GM08714 (cell line): ENCODE results near the gene CADM2.

Experiments
- H3K4me3 ChIP-seq: fragments of 200-500 bp; sonication (Bioruptor generic); 2 replicates; pipeline ENCODE4 v1.5.1; 2014; ENCODE audit warnings: mild to moderate bottlenecking, low read length, inconsistent platforms
- ZNF274 ChIP-seq: IDR thresholded peaks from 2 replicates; pipeline ENCODE4 v1.6.1; 2012; ENCODE audit warnings: mild to moderate bottlenecking, low read depth, low read length

The CADM2 gene

DNA sequence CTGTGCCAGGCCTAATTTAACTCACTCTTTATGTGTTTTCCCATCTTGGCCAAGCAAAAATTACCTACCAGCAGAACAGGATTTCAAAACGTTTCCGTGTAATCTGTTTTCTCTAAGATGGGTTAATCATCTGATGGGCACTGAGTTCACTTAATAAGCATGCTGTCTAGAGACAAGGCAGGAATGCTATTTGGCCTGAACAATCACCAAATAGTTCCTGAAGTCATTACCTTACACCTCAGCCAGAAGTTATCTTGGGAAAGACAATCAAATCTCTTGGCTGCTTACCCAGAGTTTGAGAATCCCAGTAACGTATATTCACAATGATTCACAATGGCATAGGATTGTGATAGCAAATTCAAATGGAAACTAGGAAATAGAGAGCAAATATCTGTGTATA is 779.1 kb downstream of the CADM2 start:
- TF ChIP-seq ZNF274, result no peak

GRCh38 chr3:85740561-85740960 is 781.8 kb downstream of the CADM2 start:
- TF ChIP-seq ZNF274, result no peak
- H3K4me3 ChIP-seq, result no peak overlapping the region

More for the DNA sequence above, 779.1 kb downstream of the CADM2 start:
- H3K4me3 ChIP-seq, result no peak overlapping the region

DNA sequence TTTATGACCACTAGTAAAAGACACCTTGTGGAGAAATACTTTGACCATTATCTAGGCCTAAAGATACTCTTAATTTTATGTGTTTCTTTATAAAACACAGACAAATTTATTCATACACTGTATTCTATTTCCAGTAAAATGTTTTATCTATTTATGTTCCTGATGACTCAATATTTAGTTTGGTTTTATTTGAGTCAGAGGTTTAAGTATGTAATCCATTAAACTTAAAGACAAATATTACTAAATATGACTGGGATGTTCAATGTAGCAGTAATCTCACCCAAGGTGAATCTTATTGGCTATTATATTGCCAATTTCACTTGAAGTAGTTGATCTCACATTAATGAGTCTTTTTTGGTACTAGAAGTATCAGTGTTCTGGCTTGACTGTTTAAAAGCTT is 799.7 kb downstream of the CADM2 start:
- H3K4me3 ChIP-seq, result no peak overlapping the region
- no peak for TF ChIP-seq ZNF274

GRCh38 chr3:85760342-85760741 is 801.6 kb downstream of the CADM2 start:
- TF ChIP-seq ZNF274, result no peak
- no peak overlapping the region for H3K4me3 ChIP-seq

- H3K4me3 ChIP-seq, result no peak overlapping the region
- TF ChIP-seq ZNF274, result no peak
Observed at GRCh38 chr3:85780806-85781205, 822.0 kb downstream of the CADM2 start.

DNA sequence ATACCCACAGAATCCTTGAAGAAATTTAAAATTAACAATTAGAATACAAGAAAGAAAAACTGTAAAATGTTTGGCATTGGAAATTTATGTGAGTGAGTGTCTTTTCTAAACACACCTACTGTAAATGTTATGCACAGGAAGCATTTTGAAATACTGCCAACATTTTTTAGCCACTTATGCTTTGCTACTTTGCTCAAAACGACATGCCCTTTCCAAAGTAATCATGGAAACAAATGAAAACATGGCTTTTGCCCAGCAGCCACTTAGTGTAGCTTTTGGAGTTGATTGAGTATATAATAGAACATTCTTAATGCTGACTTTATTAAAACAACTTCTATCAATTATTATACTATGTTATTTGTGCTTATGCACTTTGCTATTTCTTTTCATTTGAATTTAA is 823.0 kb downstream of the CADM2 start:
- TF ChIP-seq ZNF274, result no peak
- H3K4me3 ChIP-seq, result no peak overlapping the region

DNA sequence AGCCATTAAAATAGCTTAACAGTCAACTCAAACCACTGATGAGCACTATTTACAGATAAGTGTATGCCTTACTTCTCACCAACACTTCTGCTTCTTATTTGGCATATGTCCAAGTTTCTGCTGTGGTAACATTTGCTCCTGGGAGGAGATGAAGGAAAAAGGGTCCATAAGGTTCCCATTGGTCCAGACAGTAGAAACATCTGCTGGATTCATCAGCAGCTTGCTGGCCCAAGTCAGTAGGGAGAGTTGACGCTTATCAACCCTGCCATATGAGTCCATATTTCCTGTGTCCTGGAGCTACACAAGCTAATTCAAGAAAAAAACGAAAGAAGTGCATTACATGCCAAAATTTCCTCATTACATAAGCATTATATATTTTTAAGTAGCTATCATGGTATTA is 824.5 kb downstream of the CADM2 start:
- TF ChIP-seq ZNF274, result no peak
- no peak overlapping the region for H3K4me3 ChIP-seq

GRCh38 chr3:85785766-85786165 is 827.0 kb downstream of the CADM2 start:
- no peak overlapping the region for H3K4me3 ChIP-seq
- TF ChIP-seq ZNF274, result no peak

DNA sequence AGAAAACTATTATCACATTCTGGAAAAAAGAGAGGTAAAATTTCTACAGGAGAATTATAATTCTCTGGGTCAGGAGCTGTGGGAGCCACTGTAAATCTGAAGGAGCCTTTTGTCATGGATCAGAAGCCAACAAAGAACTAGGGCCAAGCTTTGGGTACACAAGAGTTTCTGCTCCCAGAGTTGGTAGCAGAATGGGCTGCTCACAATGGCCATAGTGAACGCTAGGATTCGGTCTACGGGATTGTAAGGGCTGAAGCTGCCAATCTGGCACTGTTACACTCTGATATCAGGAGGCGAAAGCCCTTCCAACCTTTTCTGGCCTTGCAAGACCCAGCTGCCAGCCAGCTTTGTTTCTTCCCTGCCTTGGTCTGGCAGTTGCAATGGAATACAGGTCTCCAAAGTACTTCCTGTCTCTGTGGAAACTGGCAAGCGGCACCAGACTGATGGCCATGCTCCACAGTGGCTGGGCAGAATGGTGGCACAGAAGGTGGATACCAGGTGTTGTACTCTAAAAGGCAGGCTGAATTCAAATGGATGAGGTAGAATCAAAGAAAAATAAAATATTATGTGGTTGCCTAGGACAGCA is 831.7 kb downstream of the CADM2 start:
- H3K4me3 ChIP-seq, result no peak overlapping the region
- no peak for TF ChIP-seq ZNF274

DNA sequence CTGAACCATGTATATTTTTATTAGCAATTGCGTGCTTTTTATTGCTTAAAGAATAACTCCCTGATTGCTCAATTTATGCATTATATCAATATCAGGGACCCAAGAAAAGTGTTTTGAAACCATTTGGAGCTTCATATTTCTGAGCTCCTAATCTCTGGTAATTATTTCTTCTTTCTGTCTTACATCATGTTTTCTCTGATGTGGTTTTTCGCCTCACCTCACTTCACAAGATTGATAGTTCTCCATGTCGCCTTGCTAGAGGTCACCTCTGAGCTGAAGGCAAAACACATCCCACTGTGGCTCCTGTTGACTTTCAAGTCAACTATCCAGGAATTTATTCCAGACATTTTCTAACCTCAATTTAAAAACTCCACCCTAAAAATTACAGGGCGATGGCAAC is 837.4 kb downstream of the CADM2 start:
- no peak for TF ChIP-seq ZNF274
- H3K4me3 ChIP-seq, result no peak overlapping the region

DNA sequence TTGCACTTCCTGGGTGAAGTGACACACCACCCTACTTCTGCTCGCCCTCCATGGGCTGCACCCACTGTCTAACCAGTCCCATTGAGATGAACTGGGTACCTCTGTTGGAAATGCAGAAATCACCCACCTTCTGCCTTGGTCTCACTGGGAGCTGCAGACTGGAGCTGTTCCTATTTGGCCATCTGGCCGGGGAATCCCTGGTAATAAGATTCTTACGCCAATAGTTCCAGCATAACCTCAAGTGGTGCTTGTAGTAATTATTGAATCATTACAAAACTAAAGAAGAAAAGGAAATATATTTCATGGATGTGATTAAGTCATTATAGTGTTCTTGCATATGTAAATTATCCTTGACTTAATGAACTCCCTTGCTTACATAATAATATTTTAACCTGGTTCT is 841.9 kb downstream of the CADM2 start:
- H3K4me3 ChIP-seq, result no peak overlapping the region
- no peak for TF ChIP-seq ZNF274

- H3K4me3 ChIP-seq, result no peak overlapping the region
- TF ChIP-seq ZNF274, result no peak
Observed at GRCh38 chr3:85801955-85802354, 843.2 kb downstream of the CADM2 start.

DNA sequence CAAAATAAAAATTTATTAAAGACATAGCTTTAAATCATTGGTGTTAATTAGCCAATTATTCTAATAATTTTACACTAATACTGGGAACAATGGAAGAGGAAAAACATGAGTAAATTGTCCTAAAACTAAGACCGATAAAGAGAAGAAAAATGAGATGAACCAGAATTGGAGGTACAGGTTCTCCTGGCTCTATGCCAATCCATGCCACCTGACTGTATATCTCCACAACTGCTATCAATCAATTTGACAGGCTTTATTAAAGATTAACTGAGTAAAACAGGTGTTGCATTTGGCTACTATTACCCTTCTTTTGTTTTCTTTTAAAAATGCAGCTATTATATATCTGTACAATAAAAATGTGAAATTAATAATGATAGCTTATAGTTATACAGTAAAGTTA is 850.0 kb downstream of the CADM2 start:
- H3K4me3 ChIP-seq, result no peak overlapping the region
- TF ChIP-seq ZNF274, result no peak

GRCh38 chr3:85821130-85821756 is 862.5 kb downstream of the CADM2 start:
- TF ChIP-seq ZNF274, result no peak
- H3K4me3 ChIP-seq, result no peak overlapping the region

DNA sequence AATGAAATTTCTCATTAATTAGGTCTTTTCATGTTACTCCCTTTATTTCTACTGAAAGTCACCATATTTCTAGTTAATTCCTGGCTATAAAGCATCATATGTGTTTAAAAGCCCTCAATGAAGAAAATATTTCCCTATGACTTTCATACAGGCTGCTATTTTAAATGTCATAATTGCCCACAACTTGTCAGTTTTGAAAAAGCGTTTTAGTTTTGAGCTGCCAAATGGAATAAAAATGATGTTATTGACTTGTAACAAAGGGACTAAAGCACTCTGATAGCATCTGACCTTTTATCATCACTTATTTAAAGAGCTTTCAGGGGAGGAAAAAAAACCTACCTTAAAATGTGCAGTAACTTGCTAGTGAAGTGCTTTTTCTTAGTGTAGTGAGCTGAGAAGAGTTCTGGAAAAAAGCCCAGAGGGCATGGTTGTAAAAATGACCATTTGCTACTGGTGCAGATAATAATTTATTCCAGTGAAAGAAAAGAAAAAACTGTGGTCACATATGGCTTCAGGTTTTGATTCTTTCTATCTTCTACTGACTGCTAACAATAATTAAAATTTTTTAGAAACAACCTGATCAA is 877.2 kb downstream of the CADM2 start:
- no peak overlapping the region for H3K4me3 ChIP-seq
- no peak for TF ChIP-seq ZNF274
